Central memory CD4-positive, alpha-beta T cell (primary cell): ENCODE data around the gene SPDYE2.
"Not testable (repeated sequence)": the region's sequence is repeated elsewhere in the genome, so short reads cannot be mapped to it uniquely, and the experiment has no call there.

Source experiments
- DNase-seq: peaks from one replicate; pipeline ENCODE4 v3.0.0; 2022

The SPDYE2 gene

GRCh38 chr7:102604431-102605145 is 53.6 kb downstream of the SPDYE2 start:
- not testable (repeated sequence) for DNase-seq

- not testable (repeated sequence) for DNase-seq
Observed at GRCh38 chr7:102606848-102607247, 55.8 kb downstream of the SPDYE2 start.

- DNase-seq: not testable (repeated sequence)
Observed at GRCh38 chr7:102609734-102610133, 58.7 kb downstream of the SPDYE2 start.

GRCh38 chr7:102610441-102610840 is 59.4 kb downstream of the SPDYE2 start:
- not testable (repeated sequence) for DNase-seq

GRCh38 chr7:102611013-102611674 is 60.1 kb downstream of the SPDYE2 start:
- DNase-seq: not testable (repeated sequence)

GRCh38 chr7:102611675-102612325 is 60.8 kb downstream of the SPDYE2 start:
- not testable (repeated sequence) for DNase-seq
